HUES6 (cell line): ENCODE results near the gene CA4.

Experiments
- H3K27ac ChIP-seq: 2 replicates; pipeline ENCODE4 v1.7.0; 2013; ENCODE audit warnings: low read depth, mild to moderate bottlenecking, low read length, inconsistent platforms
- H3K27me3 ChIP-seq: 2 replicates; pipeline ENCODE4 v1.6.1; 2013; ENCODE audit warnings: low read length; ENCODE audit not compliant: control insufficient read depth, insufficient read depth
- H3K36me3 ChIP-seq: 2 replicates; pipeline ENCODE4 v1.6.1; 2013; ENCODE audit warnings: low read length; ENCODE audit not compliant: control insufficient read depth, insufficient read depth
- H3K4me1 ChIP-seq: 2 replicates; pipeline ENCODE4 v1.6.1; 2013; ENCODE audit warnings: low read length; ENCODE audit not compliant: control insufficient read depth, insufficient read depth
- H3K4me3 ChIP-seq: 2 replicates; pipeline ENCODE4 v1.5.1; 2013; ENCODE audit warnings: low read depth, low read length
- H3K9ac ChIP-seq: one replicate; pipeline ENCODE4 v1.6.1; 2013; ENCODE audit warnings: mild to moderate bottlenecking, low read length
- H3K9me3 ChIP-seq: 2 replicates; pipeline ENCODE4 v1.6.1; 2013; ENCODE audit warnings: low read depth, low read length; ENCODE audit not compliant: control insufficient read depth, insufficient read depth

Gene CA4

GRCh38 chr17:60157487-60158040, 7.8 kb downstream of the CA4 start:
- no peaks in the 10 kb centered on the region for H3K9me3 ChIP-seq
- H3K9ac ChIP-seq: no peak overlapping the region
- peaks cover 9% of the 10 kb centered on the region for H3K27me3 ChIP-seq
- no peaks in the 10 kb centered on the region for H3K36me3 ChIP-seq
- H3K27ac ChIP-seq: no peak overlapping the region
- H3K4me3 ChIP-seq: no peak overlapping the region
- H3K4me1 ChIP-seq: peaks cover 48% of the 10 kb centered on the region

DNA sequence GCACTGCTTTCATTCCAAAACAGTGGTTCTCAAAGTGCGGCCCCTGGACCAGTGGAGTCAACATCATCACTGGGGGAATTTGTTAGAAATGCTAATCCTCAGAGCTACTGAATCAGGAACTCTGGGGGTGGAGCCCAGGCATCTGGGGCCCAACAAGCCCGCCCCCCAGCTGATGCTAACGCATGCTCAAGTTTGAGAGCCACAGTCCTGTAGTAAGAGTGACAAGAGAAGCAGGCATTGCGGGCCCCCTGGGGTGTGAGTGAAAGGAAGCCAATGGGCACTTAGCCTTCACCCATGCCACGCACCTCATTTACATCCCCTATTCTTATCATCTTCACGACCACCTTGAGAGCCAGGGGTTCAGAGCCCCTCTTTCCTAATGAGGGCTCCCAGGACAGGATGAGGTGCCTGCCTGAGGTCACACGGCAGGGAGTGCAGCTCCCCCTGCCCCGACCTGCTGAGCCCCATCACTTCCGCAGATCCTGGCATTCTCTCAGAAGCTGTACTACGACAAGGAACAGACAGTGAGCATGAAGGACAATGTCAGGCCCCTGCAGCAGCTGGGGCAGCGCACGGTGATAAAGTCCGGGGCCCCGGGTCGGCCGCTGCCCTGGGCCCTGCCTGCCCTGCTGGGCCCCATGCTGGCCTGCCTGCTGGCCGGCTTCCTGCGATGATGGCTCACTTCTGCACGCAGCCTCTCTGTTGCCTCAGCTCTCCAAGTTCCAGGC, 9.1 kb downstream of the CA4 start:
- Histone ChIP-seq H3K4me3 (peak overlapping the region; percentile 28), H3K9ac (no peak overlapping the region), H3K27ac (no peak overlapping the region), H3K4me1 (peaks cover 60% of the 10 kb centered on the region), H3K27me3 (peaks cover under 1% of the 10 kb centered on the region; the same call in 1 of the 2 replicates), H3K36me3 (no peaks in the 10 kb centered on the region), H3K9me3 (no peaks in the 10 kb centered on the region)

DNA sequence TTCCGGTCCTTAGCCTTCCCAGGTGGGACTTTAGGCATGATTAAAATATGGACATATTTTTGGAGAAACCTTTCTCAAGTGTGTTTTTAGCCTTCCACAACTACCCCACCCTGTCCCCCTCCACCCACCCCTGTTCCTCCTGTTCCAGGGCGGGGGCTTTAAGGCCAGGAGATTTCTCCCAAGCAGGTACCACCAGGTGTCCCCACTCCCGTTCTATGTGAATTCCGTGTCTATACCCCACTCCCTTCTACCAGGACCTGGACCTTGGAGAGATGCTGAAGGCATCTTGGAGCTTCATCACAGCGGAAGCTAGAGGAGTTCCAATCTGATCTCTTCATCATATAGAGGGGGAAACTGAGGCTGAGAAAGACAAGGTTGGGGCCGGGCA, 9.7 kb downstream of the CA4 start:
- H3K4me3 ChIP-seq: no peak overlapping the region
- H3K27ac ChIP-seq: no peak overlapping the region
- H3K4me1 ChIP-seq: peaks cover 60% of the 10 kb centered on the region

DNA sequence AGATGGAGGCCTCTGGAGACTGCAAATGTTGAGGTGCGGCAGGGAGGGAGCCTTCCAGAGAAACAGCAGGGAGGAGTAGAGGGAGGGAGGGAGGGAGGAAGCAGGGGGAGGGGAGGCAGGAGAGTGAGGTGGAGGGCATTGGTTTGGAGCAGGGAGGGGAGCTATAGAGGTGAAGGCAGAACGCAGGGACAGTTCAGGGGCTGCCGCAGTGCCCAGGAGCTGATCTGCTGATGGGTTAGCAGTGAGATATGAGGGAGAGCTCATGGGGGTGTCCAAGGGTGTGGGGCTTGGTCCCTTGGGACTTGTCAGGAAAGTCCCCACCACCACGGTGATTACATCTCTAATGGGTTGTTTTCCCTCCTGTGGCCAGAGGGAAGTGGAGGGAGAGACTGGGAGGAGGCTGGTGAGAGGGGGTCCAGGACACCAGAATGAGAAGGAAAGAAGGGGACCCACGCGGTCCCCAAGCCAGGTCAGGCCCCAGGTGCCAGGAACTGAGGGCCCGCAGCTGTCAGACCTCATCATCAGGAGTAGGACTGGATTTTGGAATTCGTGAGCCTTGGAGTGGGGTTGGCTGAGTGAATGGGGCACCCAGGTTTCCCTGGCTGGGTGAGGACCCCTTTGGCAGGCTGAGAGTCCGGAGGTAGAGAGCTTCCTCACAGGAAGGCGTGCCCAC, 11.2 kb downstream of the CA4 start:
- peak overlapping the region; percentile 47; the same call in 1 of the 2 replicates for H3K4me3 ChIP-seq
- peaks cover 54% of the 10 kb centered on the region for H3K4me1 ChIP-seq
- no peaks in the 10 kb centered on the region; the same call in 1 of the 2 replicates for H3K27me3 ChIP-seq
- H3K36me3 ChIP-seq: no peaks in the 10 kb centered on the region
- H3K9me3 ChIP-seq: no peaks in the 10 kb centered on the region
- H3K27ac ChIP-seq: no peak overlapping the region
- peak overlapping the region; percentile 20 for H3K9ac ChIP-seq

More for the DNA sequence above, 9.7 kb downstream of the CA4 start:
- H3K9me3 ChIP-seq: no peaks in the 10 kb centered on the region
- no peak overlapping the region for H3K9ac ChIP-seq
- no peaks in the 10 kb centered on the region; the same call in 1 of the 2 replicates for H3K27me3 ChIP-seq
- no peaks in the 10 kb centered on the region for H3K36me3 ChIP-seq

- Histone ChIP-seq H3K36me3 (no peaks in the 10 kb centered on the region), H3K27me3 (no peaks in the 10 kb centered on the region; the same call in 1 of the 2 replicates), H3K9ac (peak overlapping the region; percentile 17), H3K27ac (no peak overlapping the region), H3K4me3 (peak overlapping the region; percentile 47; the same call in 1 of the 2 replicates), H3K9me3 (no peaks in the 10 kb centered on the region), H3K4me1 (peaks cover 54% of the 10 kb centered on the region)
Observed at GRCh38 chr17:60161598-60162330, 12.0 kb downstream of the CA4 start.

DNA sequence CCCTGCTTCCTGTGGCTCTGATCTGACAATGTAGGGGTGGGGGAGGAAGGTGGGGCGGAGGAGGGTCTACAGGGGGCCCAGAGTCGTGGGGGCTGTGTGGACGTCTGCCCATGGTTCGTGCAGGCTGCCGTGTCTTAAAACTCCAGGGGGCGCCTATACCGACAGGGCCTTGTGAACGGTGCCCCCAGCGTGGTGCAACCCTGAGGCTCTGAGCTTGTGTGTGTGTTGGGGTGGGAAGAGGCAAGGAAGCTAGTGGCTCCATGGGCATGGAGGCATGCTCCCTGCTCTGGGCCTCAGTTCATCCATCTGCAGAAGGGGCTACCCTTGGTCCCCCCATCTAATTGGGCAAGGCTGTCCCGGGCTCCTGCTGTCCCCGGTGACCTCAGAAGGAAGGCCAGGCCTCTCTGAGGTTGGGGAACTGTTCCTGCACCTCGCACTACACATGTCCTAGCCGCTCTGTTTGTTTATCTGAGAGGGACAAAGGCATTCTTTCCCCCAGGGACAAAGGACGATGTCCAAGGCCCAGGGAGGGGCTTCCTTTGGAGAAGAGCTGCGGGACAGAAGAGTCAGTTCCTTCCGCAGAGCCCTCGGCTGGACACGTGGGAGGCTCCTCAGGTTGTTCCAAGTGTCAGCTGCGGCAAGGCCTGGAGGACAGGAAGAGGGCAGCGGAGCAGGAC, 13.5 kb downstream of the CA4 start:
- Histone ChIP-seq H3K9me3 (no peaks in the 10 kb centered on the region), H3K36me3 (no peaks in the 10 kb centered on the region), H3K27me3 (no peaks in the 10 kb centered on the region; the same call in 1 of the 2 replicates), H3K4me1 (peaks cover 45% of the 10 kb centered on the region), H3K9ac (no peak overlapping the region), H3K27ac (no peak overlapping the region), H3K4me3 (no peak overlapping the region)

GRCh38 chr17:60164164-60164563, 14.4 kb downstream of the CA4 start:
- no peaks in the 10 kb centered on the region for H3K9me3 ChIP-seq
- no peaks in the 10 kb centered on the region for H3K27me3 ChIP-seq
- H3K4me1 ChIP-seq: peaks cover 36% of the 10 kb centered on the region
- H3K27ac ChIP-seq: no peak overlapping the region
- H3K36me3 ChIP-seq: no peaks in the 10 kb centered on the region
- no peak overlapping the region for H3K4me3 ChIP-seq
- H3K9ac ChIP-seq: no peak overlapping the region

GRCh38 chr17:60164697-60165096, 14.9 kb downstream of the CA4 start:
- Histone ChIP-seq H3K9ac (no peak overlapping the region), H3K36me3 (no peaks in the 10 kb centered on the region), H3K27me3 (no peaks in the 10 kb centered on the region), H3K9me3 (no peaks in the 10 kb centered on the region), H3K27ac (no peak overlapping the region), H3K4me3 (no peak overlapping the region), H3K4me1 (peaks cover 32% of the 10 kb centered on the region)

DNA sequence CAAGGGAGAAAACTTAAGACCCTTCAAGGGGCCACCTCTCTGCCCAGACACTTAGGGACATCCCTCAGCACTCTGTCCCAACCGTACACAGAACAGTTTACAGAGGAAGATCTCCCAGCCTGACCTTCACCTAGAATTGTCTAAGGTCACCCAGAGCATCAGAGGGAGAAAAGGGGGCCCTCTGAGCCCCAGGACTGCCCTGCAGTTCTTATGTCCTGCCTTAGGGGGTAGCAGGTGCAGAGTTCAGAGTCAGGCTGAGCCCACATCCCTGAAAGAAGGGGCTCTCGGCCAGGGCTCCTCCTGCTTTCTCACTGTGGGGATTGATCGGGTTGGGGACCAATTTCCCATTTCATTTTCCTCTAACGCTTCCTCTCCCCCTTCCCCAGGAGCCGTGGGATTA, 15.4 kb downstream of the CA4 start:
- Histone ChIP-seq H3K4me3 (no peak overlapping the region), H3K4me1 (peaks cover 32% of the 10 kb centered on the region), H3K27ac (no peak overlapping the region), H3K9ac (no peak overlapping the region), H3K9me3 (no peaks in the 10 kb centered on the region), H3K36me3 (no peaks in the 10 kb centered on the region), H3K27me3 (no peaks in the 10 kb centered on the region)

DNA sequence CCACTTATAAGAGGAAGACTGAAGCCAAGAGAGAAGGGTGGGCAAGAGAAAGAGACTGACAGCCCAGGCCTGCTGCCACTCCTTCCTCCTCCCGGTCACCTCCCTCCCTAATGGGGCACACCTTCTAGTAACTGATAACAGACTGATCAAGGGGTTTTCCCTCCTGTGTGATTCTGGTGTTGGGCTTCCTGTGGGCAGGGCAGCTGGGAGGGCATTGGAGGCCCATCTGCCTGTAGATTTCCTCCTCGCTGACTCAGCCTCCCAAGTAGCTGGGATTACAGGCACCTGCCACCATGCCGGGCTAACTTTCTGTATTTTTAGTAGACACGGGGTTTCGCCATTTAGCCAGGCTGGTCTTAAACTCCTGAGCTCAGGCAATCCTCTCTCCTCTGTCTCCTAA, 16.2 kb downstream of the CA4 start:
- H3K36me3 ChIP-seq: no peaks in the 10 kb centered on the region
- no peaks in the 10 kb centered on the region for H3K27me3 ChIP-seq
- no peak overlapping the region for H3K9ac ChIP-seq
- H3K4me3 ChIP-seq: no peak overlapping the region
- H3K27ac ChIP-seq: no peak overlapping the region
- no peaks in the 10 kb centered on the region for H3K9me3 ChIP-seq
- peaks cover 37% of the 10 kb centered on the region for H3K4me1 ChIP-seq
